Fibroblast of skin of abdomen (primary cell): ENCODE data around the gene VDR.

ENCODE experiments used
- DNase-seq: peaks from one replicate; pipeline ENCODE4 v3.0.0-alpha.2; 2013

Gene VDR

GRCh38 chr12:47868552-47869031 is 36.2 kb downstream of the VDR start:
- DNase-seq = no peak

DNA sequence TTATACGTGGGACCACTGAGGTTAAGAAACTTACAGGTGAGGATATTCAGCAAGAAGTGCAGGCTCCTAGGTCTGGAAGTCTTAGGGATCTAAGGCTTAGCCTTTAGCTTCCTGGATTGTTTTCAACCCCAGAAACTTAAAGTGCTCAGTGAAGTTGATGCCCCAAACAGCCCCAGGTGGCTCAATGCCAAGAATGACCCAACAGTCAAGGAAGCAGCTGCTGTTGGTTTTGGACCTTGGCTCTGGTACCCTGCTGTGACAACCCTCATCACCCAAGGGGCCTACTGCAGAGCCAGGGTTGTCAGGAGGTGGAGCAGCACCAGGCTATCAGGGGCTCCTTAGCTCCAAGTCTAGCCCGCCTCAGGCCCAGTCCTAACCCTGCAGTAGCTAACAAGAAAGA is 36.8 kb downstream of the VDR start:
- DNase-seq = no peak

DNA sequence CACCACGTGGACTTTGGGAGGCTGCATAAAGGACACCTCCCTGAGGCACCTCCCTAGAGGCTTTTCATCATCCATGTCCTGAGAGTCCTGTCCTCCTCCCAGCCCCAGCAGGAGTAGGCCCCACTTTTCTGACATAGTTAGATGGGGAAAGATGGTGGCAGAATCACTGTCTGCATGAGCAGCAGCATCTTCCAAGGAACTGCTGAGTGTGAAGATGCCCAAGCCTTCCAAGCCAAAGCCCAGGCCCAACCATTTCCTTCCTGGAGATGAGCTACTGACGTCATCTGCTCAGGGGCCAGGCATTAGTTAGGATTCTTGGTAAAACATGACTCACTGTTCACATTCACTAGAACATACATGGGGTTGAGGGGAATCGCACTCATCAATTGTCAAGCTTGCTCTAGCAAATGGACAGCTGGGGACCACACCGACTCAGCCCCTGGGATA is 37.3 kb downstream of the VDR start:
- peak; percentile 91 for DNase-seq

- no peak for DNase-seq
Observed at GRCh38 chr12:47864646-47865235, 40.1 kb downstream of the VDR start.

DNA sequence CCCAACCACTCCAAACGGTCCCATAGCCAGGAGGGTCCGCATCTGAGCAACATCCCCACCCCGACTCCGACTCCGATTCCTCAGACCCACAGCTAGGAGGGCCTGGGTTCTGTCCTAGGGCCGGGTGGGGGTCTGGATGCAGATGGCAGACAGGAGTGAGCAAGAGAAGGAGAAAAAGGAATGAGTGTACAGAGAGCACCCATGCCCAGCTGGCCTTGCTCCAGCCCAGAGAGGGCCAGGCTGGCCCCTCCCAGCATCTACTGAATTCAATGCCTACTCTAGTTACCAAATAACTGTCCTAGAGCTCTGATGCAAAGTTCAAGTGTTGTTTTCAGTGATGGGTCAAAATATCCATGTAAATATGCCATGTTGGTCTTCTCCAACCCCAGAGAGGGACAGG is 40.8 kb downstream of the VDR start:
- DNase-seq = no peak

- DNase-seq = no peak
Observed at GRCh38 chr12:47863467-47863866, 41.3 kb downstream of the VDR start.

GRCh38 chr12:47862881-47863280 is 41.9 kb downstream of the VDR start:
- no peak for DNase-seq

- DNase-seq = no peak
Observed at GRCh38 chr12:47862167-47862750, 42.5 kb downstream of the VDR start.

DNA sequence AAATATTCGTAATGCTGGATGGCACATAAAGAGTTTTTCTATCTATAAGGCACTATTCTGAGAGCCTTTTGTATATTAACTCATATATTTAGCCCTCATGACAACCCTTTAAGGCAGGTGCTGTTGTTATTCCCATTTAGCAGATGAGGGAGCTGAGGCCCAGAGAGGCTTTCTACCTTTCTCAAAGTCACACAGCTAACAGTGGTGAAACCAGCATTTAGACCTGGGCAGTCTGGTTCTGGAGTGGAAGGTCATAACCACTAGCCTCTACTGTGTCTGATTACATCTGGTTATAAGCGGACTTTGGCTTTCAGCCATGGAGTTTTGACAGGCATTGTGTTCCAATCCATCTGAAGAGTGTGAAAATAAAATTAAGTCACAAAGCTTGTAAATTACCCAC is 43.9 kb downstream of the VDR start:
- no peak for DNase-seq

DNA sequence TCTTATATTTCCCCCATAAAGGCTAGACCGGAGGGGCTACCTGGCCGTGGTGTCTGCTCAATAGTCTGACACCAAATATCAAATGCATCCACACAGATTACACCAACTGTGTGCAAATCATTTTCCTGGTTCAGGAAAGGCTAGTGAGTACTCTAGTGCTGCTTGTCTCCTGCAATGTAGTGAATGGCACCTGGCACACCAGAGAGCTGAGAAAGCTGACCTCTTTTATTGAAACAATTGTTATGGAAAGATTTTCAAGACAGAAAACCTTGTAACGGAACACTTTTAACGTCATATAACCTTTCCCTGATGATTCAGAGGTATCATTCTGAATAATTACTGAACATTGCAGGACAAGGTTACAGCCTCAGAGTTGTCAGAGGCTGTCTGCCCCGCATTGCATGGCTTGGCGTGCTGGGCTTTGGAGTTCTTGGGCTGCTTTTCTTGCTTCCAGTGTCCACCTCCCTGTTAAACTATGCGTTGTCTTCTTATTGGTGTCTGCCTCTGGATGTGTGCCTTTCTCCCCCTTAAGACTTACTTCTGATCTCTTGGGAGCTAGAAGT is 44.4 kb downstream of the VDR start:
- DNase-seq = no peak

- no peak for DNase-seq
Observed at GRCh38 chr12:47858511-47859266, 46.1 kb downstream of the VDR start.

- no peak for DNase-seq
Observed at GRCh38 chr12:47856721-47857575, 47.8 kb downstream of the VDR start.

GRCh38 chr12:47856094-47856493 is 48.7 kb downstream of the VDR start:
- DNase-seq = no peak

DNA sequence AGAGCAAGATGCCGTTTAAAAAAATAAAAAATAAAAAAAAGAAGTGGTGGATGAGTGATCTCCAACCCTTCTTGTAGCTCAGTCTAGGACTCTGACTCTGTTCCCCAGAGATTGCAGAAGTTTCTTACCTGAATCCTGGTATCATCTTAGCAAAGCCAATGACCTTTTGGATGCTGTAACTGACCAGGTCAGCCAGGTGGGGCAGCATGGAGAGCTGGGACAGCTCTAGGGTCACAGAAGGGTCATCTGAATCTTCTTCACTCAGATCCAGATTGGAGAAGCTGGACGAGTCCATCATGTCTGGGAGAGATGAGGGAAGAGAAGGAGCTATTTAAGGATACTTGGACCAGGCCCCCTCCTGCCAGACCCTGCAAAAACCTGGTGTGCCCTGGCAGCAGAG is 49.3 kb downstream of the VDR start:
- DNase-seq = no peak

GRCh38 chr12:47854531-47854930 is 50.3 kb downstream of the VDR start:
- DNase-seq = no peak

- no peak for DNase-seq
Observed at GRCh38 chr12:47852096-47852571, 52.7 kb downstream of the VDR start.

- no peak for DNase-seq
Observed at GRCh38 chr12:47851303-47851952, 53.4 kb downstream of the VDR start.

DNA sequence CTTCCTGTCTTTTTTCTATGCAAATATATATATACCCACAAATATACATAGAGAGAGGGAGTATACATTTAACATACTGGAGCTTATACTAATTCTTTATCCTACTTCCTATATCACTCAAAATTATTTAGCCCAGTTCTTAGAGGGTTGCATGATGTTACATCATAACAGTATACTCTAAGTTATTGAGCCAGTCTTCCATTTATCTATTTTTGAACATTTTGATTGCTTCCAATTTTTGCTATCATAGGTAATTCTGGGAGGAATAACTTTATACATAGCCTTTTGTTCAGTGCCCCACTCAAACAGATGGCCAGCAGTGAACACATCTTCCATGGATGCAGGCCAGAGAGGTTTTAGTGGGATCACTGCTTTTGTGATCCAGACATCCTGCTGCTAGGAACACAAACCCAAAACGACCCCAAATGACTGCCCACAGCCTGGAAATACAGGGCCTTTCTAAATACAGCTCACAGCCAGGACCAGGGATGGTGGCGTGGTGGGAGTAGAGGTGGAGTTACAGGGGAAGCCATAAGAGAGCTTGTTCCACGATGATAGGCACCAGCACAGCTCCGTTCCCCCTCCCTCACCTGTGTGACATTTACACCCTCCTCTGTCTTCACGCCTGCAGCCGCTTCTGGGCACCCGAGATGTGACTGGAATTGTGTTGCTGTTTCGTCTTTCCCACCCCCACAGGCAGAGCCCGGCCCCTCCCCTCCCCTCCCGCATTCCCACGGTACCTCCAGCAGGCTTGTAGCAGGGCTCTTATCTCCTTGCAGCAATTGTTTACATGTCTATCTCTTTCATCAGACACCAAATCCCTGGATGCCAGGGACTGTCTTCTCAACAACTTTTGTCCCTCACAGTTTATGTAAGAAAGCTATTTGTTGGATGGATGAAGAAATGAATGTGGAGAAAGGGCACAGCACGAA is 54.4 kb downstream of the VDR start:
- DNase-seq = peak; percentile 35

- no peak for DNase-seq
Observed at GRCh38 chr12:47849261-47849660, 55.5 kb downstream of the VDR start.

GRCh38 chr12:47848853-47849252 is 55.9 kb downstream of the VDR start:
- no peak for DNase-seq
